ENCODE results near the gene LSM14A. TPM values are rescaled to one million over a fixed set of nuclear protein-coding genes. Genes with fewer than 3 reads are reported as not detected.

The LSM14A gene
- total RNA-seq, 4 donors from 2014 or later = 51.5 to 110 (median 62.9) TPM

DNA sequence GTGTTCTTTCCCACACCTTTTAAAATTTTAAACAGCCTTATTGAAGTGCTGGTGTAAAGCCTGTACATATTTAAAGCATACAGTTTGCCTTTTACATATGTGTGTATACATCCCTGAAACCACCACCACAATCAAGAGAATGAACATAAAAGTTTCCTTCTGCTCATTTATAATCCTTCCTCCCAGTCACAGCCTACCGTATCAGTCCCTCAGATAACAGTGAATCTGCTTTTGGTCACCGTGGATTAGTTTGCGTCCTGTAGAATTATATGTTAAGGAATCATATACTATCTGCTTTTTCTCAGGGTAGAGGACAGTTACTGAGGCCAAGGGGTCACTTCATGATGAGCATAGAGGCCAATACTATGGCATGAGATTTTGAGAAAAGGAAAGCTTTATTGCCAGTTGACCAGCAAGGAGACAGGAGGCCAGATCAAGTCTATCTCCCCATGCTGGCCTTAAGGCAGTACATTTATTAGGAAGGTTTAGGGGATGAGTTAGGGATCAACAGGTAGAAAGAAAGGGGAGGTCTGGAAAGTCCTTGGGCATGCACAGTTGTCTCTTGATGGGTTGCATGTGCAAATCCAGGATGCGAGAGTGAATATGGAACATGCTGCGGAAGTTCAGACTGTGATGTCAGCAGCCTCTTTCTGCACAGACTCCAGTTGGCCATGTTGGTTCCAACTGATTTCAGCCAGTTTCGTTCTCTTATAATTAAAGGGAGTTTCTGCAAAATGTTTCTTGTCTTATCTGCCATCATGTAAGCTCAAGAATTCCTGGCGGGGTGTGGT, 36.3 kb upstream of the LSM14A start:
- Histone ChIP-seq H3K4me3 (no peak overlapping the region), H3K36me3 (no peaks in the 10 kb centered on the region), H3K9me3 (no peaks in the 10 kb centered on the region), H3K27me3 (no peaks in the 10 kb centered on the region), H3K27ac (no peak overlapping the region), H3K4me1 (peaks cover 6 to 20% (median 7%) of the 10 kb centered on the region in 3 donors)
- 87 to 89% methylated on average over 6 to 7 of the region's 7 CpGs for WGBS, 2 donors
- TF ChIP-seq POLR2A (IDR thresholded peaks at IDR 0.05) = no peak
- TF ChIP-seq CTCF (IDR thresholded peaks at IDR 0.05) = no peak
- intact Hi-C loops (cut with DNase I) = no loop called here
- no peak for DNase-seq

DNA sequence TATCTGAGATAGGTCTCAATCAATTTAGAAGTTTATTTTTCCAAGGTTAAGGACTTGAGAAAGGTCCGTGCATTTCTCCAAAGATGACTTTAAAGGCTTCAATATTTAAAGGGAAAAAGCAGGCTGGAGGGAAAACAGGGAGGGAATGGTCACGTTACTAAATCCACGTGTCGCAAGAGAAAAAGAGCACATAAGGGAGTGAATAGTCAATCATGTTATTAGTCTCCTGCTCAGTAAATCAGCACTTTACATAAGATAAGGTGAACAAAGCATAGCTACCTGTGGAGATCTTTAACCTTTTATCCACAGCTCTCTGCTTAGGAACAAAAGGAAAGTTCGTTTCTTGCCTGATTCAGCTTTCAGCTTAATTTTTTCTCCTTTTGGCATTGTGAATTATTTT, 31.3 kb upstream of the LSM14A start:
- intact Hi-C loops (cut with DNase I) = no loop called here
- Histone ChIP-seq H3K27ac (no peak overlapping the region), H3K27me3 (no peaks in the 10 kb centered on the region), H3K36me3 (no peaks in the 10 kb centered on the region), H3K9me3 (no peaks in the 10 kb centered on the region), H3K4me1 (no peaks in the 10 kb centered on the region), H3K4me3 (no peak overlapping the region)
- no peak for TF ChIP-seq POLR2A (IDR thresholded peaks at IDR 0.05)
- TF ChIP-seq CTCF (IDR thresholded peaks at IDR 0.05) = no peak
- no peak for DNase-seq
- 44 to 51% methylated on average over 5 of the region's 5 CpGs for WGBS, 2 donors

DNA sequence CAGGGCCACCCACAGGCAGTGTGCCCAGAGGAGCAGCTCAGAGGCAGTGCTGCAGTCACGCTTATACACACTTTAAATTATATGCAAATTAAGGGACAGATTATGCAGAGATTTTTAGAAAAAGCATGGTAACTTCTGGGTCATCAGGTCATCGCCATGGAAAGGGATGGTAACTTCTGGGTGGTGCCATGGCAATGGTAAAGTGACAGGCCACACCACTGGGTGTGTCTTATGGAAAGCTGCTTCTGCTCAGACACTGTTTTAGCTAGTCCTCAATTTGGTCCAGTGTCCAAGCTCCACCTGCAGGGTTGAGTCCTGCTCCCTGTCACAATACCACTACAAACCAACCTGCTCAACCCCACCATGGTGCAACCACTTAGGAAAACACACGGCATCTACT, 29.9 kb upstream of the LSM14A start:
- H3K36me3 ChIP-seq = no peaks in the 10 kb centered on the region
- intact Hi-C loops (cut with DNase I) = no loop called here
- no peak overlapping the region for H3K4me3 ChIP-seq
- no peaks in the 10 kb centered on the region for H3K9me3 ChIP-seq
- WGBS, 2 donors = 37 to 81% methylated on average over 3 of the region's 3 CpGs
- no peak overlapping the region for H3K27ac ChIP-seq
- no peak for TF ChIP-seq CTCF (IDR thresholded peaks at IDR 0.05)
- no peak for TF ChIP-seq POLR2A (IDR thresholded peaks at IDR 0.05)
- DNase-seq = no peak
- H3K4me1 ChIP-seq = no peaks in the 10 kb centered on the region
- H3K27me3 ChIP-seq = no peaks in the 10 kb centered on the region

- H3K36me3 ChIP-seq = no peaks in the 10 kb centered on the region
- no peak overlapping the region for H3K4me3 ChIP-seq
- intact Hi-C loops (cut with DNase I) = no loop called here
- DNase-seq = no peak
- no peaks in the 10 kb centered on the region for H3K27me3 ChIP-seq
- no peaks in the 10 kb centered on the region for H3K9me3 ChIP-seq
- no peak overlapping the region for H3K27ac ChIP-seq
- TF ChIP-seq CTCF (IDR thresholded peaks at IDR 0.05) = peak; percentile 52 to 82 (median 80)
- TF ChIP-seq POLR2A (IDR thresholded peaks at IDR 0.05) = no peak
- WGBS, 2 donors = 13% methylated on average over 7 of the region's 7 CpGs
- no peaks in the 10 kb centered on the region for H3K4me1 ChIP-seq
These were observed 26.5 kb upstream of the LSM14A start for GRCh38 chr19:34145741-34146202.

DNA sequence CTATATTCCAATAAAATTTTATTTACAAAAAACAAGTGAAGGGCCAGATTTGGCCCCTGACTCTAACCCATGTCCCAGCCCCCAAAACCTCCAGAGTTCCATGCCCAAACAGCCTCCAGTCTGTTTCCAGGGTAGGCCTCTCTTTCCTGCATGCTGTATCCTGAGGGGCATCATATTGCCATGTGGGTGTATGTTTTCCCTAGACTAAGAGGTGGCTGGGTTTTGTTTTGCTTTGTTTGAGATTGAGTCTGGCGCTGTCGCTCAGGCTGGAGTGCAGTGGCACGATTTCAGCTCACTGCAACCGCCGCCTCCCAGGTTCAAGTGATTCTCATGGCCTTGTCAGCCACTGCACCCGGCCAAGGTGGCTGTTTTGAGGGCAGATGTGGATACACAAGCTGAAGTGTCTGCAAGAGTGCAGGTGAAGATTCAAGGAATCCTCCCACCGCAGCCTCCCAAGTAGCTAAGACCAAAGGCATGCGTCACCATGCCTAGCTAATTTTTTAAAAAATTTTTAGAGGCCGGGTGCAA, 23.6 kb upstream of the LSM14A start:
- no peaks in the 10 kb centered on the region for H3K9me3 ChIP-seq
- H3K36me3 ChIP-seq = no peaks in the 10 kb centered on the region
- no peak overlapping the region for H3K27ac ChIP-seq
- intact Hi-C loops (cut with DNase I) = no loop called here
- no peaks in the 10 kb centered on the region for H3K4me1 ChIP-seq
- no peak for TF ChIP-seq CTCF (IDR thresholded peaks at IDR 0.05)
- no peaks in the 10 kb centered on the region for H3K27me3 ChIP-seq
- no peak overlapping the region for H3K4me3 ChIP-seq
- no peak for DNase-seq
- 79 to 90% methylated on average over 4 to 7 of the region's 9 CpGs for WGBS, 2 donors
